Stimulated activated CD8-positive, alpha-beta memory T cell treated with anti-CD3 and anti-CD28 coated beads, Interleukin-7, amount 100 ng/mL, for 24 hours (primary cell): Measurements from ENCODE around the gene TACR2.
A peak's percentile ranks its signal among the peaks of the same experiment; 100 is the strongest.

Source experiments
- DNase-seq: peaks from one replicate; pipeline ENCODE4 v3.0.0-alpha.2; 2020; ENCODE audit warnings: low read depth

The TACR2 gene

DNA sequence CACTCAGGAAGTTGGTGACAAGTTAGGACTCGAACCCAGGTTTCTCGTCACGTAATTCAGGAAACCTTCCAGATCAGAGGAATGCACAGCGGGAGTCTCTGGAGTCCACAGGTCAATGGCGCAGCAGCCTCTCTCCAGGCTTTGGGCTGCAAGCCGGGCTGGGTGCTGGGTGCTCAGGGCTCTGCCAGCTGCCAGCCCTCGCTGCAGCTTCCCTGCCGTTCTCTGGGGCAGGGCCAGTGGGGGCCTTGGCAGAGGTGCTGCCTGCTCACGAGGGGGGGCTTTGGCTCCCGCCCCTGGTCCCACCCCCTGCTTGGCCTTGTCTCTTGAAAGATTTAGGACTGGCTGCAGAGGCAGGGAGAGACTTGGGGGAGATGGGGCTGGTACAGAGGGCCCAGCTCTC is at the start of gene TACR2:
TACR2 (minus strand) TSS at position 224 of the 400 bp plus-strand sequence. CDS start 595 bp downstream, outside the sequence.
- no peak for DNase-seq

DNA sequence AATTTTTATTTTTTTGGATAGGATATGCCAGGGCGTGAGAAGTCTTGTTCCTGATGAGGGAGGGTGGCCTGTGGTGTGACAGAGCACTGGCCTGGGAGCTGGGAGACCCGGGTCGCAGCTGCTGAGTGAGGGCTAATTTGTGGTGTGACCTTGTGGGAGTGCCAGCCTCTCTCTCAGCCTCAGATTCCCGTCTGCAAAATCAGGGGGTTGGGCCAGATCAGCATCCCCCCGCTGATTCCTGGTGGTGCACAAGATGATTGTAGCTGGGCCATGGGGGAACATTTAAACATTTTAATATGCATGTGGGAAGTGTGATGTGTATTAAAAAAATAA is 49.4 kb upstream of the TACR2 start:
- DNase-seq: no peak

DNA sequence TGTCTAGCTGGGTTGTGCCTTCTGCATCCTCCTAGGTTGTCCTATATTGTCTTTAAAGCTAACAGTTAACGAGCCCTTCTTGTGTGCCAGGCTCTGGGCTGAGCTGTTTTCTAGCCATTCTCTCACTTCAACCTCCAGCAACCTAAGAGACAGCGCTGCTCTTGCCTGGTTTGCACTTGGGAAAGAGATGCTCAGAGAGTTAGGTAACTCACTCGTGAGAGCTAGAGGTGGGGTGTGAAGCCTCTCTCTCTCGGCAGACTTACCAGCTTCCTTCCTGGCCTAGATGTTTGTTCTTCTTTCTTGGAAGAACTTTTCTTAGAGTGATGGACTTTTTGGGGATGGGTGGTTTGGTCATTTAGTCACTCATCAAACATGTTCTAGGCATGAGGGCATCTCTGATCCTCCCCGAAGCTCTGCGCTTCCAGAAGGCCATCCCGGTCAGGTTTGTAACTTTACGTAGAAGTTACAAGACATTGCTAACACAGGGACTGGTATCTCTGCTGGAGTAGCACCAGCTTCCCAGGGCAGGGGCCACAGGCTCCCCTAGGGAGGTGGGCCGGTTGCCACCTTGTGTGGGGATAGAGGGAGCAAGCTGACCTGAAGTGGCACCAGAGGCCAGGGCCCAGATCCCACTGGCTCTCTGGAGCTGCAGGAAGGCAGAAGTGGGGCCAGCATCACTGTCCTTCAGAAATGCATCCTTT is 48.9 kb upstream of the TACR2 start:
- no peak for DNase-seq

GRCh38 chr10:69464801-69465401 is 48.2 kb upstream of the TACR2 start:
- no peak for DNase-seq

- DNase-seq: no peak
These were observed 47.7 kb upstream of the TACR2 start for GRCh38 chr10:69464401-69464800.

- DNase-seq: no peak
These were observed 47.2 kb upstream of the TACR2 start for GRCh38 chr10:69463886-69464285.

DNA sequence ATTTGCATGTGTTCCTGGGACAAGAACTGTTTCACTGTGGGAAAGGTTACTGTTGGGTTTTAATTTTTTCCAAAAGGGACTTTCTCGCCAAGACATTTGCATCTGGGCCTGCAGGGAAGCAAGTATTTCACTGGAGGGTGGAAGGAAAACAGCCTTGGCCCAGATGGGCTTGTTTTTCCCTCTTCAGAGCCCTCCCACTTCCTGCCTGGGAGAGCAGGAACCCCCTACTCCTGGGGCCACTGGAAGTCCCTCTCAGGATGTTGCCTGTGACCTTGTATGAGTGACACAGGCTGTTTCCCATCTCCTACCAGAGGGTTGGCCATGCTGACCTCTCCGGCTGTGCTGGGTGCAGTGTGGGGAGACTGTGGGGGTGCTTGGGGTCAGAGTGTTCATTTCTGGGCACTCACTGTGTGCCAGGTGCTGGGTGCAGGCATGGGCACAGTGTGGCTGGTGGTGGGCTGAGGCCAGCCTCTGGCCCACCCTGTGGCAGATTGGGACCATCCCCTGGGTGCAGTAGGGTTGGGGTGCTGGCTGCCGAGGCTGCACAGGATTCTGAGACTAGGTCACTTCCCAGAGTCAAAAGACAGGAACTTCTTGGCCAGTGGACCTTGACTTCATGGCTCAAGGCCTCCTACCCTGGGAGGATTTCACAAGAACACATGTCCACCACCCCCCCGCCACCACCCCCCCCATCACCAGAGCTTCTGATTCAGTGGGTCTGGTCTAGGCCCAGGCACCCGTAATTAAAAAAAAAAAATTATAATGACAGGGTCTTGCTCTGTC is 44.7 kb upstream of the TACR2 start:
- no peak for DNase-seq

GRCh38 chr10:69460576-69461242 is 44.0 kb upstream of the TACR2 start:
- no peak for DNase-seq

DNA sequence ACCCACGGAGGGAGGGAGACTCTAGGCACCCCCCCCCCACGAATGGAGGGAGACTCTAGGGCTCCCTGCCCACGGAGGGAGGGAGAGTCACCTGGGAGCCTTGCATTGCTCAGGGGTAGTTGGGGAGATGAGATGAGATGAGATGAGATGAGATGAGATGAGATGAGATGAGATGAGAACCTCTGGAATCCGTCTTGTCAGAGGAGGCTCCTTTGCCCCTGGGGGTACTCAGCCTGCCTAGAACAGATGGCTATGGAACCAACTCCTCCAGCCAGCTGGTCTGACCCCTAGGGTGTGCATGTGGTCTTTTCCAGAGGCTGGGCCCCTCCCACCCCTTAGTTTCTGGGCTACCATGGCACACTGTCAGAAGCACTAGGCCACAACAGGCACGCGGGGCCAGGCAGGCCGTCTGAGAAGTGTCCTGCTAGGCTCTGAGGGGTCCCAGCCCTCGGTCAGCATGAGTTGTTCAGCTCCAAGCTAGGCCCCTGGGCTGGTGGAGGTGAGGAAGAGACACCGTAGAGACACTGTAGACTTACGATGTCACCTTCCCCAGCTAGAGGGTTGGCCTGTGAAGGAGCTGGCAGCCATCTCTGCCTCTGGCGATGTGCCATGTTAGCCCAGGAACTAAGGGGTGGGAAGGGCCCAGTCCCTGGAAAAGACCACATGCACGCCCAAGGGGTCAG is 43.3 kb upstream of the TACR2 start:
- DNase-seq: no peak

- no peak for DNase-seq
These were observed 42.5 kb upstream of the TACR2 start for GRCh38 chr10:69459101-69459790.

DNA sequence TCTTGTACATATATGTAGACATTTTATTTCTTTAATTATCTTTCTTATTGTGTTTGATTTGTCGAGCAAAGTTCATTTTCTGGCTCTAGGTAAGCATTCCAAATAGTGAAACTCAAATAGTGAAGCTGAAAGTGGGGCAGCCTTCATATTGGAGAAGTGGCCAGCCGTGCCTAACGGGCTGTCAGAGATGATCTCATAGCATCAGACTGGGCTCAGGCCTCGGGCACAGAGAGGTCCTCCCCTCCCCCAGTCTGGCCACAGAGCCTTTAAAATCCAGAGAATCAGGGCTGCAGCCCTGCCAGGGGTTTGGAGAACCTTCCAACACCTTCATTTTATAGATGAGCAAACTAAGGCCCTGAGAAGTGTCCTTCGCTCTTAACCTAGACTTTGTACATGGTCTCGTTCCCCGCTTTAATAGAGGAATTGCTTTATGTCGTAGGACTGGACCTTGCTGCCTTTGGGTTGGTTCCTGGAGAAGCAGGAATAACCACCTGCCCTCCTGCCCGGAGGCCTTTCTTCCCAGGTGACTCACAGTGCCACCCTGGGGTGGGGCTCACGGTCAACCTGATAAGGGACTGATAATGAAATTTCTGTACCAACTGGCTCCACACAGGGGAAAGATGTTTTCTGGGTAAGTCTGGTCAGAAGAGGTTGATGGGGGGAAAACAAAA is 41.8 kb upstream of the TACR2 start:
- DNase-seq: no peak

- no peak for DNase-seq
These were observed 41.1 kb upstream of the TACR2 start for GRCh38 chr10:69457771-69458237.

- no peak for DNase-seq
These were observed 40.4 kb upstream of the TACR2 start for GRCh38 chr10:69456880-69457693.

DNA sequence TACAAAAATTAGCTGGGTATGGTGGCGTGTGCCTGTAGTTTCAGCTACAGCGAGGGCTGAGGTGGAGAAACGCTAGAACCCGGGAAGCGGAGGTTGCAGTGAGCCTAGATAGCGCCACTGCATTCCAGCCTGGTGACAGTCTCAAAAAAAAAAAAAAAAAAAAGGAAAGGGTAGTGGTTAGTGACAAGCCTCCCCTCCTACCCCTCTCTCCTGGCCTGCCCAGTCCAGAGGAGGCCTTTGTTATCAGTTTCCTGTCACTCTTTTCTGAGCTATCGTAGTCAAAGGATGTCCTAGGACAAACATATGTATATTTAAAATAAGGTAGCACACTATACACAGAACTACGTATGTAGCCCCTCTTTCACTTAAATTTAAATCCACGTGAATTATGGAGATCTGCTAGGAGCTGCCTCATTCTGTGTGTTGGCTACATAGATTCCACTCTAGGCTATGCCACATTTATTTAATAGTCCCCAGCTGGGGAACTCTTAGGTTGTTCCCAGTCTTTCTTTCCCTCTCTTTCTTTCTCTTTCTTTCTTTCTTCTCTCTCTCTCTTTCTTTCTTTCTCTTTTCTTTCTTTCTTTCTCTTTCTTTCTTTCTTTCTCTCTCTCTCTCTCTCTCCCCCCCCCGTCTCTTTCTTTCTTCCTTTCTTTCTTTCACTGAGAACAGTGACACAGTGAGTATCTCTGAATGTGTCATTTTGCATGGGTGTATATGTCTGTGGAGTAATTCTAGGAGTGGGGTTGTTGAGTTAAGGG is 38.5 kb upstream of the TACR2 start:
- DNase-seq: no peak

DNA sequence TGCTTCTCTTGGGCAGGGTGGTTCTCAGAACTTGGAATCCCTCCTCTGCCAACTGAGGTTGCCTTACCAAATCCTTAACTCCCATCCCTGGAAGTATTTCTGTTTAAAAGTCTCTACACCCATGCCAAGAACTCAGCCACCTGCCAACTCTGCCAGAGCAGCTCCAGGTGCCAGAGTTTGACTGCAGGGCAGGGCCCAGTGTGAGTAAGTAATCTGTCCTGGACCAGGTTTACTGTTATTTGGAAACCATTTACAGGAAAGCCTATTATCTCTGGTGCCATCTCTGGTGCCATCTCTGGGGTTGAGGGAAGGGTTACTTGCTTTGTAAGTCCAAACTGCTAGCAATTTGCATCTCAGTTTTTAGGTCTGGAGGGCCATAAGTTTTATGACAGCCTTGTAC is 37.1 kb upstream of the TACR2 start:
- DNase-seq: no peak

GRCh38 chr10:69452676-69453415 is 36.1 kb upstream of the TACR2 start:
- DNase-seq: no peak

GRCh38 chr10:69451784-69452251 is 35.1 kb upstream of the TACR2 start:
- DNase-seq: no peak

DNA sequence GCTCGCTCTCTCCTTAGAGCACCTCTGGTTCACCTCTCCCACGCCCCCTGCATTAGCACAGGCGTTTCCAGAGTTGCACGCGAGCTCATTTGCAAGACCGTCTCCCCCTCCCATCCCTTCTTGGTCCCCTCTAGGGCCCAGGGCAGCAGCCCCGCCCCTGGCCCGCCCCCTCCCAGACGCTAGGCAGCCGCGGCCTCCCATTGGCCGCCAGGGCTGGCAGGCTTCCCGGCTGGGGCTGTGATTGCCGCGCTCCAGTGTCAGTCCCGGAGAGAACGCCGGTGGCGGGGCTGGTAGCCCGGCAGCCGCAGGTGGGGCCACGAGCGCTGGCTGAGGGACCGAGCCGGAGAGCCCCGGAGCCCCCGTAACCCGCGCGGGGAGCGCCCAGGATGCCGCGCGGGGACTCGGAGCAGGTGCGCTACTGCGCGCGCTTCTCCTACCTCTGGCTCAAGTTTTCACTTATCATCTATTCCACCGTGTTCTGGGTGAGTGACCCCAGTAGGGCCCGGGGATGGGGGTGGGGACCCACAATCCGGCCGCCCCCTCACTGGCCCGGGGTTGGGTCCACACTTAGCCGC is 34.6 kb upstream of the TACR2 start, which contains the start of gene TSPAN15:
TSPAN15 (plus strand) TSS at position 257 of the 575 bp plus-strand sequence; CDS start at position 387, 130 bp downstream.
- DNase-seq: peak; percentile 47
